GM18951 (cell line): ENCODE results near the gene ABCC3.

Experiments
- POLR2A ChIP-seq: IDR thresholded peaks from 4 replicates; pipeline ENCODE4 v1.6.1; 2011; ENCODE audit warnings: mild to moderate bottlenecking; ENCODE audit not compliant: insufficient read length, insufficient read depth; ENCODE audit errors: extremely low read depth
- in situ Hi-C: fragments of 300-500 bp; cut with MboI; formaldehyde crosslinking; loops from one replicate; pipeline ENCODE4 v1.12.0; 2022; ENCODE audit warnings: low sequenced_read_pairs, mixed read lengths, inconsistent platforms; ENCODE audit not compliant: unreplicated experiment

ABCC3 gene

DNA sequence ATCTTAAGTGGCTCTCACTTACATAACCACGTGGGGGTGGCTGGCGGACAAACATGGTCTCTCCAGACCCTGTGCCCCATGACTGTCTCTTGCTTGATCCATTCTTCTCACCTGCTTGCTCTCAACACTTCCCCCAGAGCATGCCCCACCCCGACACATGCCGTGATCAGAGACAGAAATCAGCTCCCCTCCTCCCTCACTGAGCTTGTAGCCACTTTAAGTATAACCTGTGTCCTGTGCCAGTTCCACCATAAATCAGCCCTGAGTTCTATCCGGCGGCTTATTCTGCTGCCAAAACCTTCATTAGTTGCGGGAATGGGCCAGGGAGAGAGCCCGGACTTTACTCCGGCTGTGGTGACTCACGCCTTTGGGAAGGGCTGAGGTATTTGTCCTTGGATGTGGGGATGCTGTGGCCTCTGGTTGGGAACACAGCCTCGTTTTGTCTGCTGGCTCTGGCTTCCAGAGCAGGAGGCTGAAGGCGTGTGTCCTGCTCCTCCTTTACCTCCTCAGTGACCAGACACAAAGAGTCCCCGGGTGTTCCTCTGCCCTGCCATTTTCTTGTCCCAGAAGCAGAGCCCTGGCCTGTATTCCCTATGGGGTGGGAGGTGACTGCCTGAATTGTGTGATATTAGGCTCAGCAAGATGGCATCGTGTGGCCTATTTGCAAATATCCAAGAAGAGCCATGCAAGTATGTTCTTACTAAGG, 52.0 kb downstream of the ABCC3 start:
- in situ Hi-C loops = no loop called here
- no peak for TF ChIP-seq POLR2A

DNA sequence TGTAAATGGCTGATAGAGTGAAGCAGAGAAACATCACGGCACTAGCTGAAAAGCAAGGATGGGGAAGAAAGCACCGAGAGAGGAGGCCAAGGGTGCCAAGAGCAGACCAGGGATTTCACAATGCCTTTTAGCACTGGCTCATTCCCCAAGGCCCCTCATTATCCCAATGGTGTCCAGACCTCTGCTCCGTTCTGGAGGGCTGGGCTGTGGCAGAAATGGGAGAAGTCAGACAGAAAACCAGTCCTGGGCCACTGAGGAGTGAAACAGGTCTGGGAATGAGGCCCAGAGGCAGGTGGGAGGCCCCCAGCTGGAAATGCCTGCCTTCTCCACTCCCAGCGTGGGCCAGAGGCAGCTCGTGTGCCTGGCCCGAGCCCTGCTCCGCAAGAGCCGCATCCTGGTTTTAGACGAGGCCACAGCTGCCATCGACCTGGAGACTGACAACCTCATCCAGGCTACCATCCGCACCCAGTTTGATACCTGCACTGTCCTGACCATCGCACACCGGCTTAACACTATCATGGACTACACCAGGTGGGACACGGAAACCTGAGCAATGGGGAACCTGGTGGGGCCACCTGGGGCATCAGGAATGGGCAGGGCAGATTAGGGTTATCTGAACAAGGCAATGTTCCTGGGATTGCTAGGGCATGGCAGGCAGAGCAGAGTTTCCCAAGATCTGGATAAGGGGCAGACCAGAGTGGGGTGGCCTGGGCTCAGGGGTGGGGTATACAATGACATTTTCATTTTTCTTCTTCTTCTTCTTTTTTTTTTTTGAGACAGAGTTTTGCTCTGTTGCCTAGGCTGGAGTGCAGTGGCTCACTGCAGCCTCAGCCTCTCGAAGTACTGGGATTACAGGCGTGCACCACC, 52.8 kb downstream of the ABCC3 start:
- in situ Hi-C loops = no loop called here
- TF ChIP-seq POLR2A = no peak

DNA sequence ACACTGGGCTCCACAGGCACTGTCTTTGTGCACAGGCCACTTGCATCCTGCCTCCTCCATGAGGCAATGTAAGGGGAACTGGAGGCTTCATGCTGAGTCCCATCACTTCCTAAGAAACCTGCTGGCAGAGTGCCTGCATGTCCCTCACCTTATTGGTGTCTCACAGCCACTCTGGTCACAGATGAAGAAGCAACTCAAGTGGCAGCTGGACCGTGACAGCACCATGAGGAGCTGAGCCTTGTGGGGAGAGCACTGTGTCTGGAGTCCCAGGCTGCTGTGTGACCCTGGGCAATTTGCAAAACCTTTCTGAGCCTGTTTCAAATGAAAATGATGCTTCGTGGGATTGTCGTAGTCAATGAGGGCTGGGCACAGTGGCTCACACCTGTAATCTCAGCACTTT, 53.6 kb downstream of the ABCC3 start:
- no peak for TF ChIP-seq POLR2A
- in situ Hi-C loops = no loop called here

DNA sequence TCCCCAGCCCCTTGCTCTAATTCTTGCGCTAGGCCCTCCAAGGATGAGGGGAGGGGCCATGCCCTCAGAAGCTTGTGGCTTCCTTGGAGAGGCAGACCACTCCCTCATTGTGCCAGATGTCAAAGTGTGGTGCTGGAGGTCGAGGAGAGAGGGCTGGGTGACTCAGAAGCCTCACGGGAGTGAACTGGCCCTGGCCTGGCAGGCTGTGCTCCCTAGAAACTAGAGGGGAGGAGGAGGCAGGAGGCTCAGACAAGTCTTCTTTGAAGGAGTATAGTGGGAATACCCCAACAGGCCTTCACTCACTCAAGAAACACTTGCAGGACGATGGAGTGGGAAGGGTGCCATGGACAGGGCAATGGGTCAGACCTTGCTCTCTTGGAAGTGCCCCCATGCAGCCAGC, 54.6 kb downstream of the ABCC3 start:
- no peak for TF ChIP-seq POLR2A
- in situ Hi-C loops = no loop called here

DNA sequence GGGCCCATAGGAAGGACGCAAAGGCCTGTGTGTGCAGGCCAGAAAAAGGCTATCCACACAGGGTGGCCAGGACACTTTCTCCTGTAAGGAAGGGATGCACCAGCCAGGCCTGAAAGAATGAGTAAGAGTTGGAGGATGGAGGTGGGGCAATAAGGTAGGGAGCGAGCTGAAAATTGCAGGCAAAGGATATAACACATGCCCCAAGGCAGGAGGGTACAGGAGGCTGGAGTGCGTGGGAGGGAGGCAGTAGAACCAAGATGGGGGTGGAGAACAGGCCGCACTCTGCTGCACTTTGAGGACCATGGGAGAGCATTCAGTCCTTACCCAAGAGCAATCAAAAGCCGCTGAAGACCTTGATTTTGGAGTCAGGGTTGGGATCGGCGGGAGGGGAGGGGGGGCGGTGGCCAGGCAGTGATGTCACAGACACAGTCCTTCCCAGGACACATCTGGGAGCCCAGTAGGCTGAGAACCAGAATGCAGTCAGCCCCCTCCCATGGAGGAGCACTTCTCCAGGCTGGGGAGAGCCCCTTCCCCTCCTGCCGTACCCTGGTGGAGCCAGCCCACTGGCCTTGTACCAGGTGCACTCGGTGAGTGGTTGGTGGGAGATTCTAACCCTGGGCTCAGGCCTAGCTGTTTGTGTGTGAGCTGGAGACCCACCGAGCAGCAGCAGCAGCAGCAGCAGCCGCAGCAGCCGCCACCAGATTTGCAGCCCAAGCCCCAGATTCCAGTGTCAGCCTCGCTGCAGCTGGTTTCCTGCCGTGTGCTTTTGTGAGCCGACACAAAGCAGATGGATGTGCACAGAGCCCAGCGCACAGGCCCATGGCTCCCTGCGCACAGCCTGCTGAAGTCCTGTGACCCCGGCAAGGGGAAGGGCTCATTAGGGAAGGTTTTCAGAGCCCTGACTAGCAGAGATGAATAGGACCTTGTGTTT, 55.5 kb downstream of the ABCC3 start:
- in situ Hi-C loops = no loop called here
- TF ChIP-seq POLR2A = no peak

DNA sequence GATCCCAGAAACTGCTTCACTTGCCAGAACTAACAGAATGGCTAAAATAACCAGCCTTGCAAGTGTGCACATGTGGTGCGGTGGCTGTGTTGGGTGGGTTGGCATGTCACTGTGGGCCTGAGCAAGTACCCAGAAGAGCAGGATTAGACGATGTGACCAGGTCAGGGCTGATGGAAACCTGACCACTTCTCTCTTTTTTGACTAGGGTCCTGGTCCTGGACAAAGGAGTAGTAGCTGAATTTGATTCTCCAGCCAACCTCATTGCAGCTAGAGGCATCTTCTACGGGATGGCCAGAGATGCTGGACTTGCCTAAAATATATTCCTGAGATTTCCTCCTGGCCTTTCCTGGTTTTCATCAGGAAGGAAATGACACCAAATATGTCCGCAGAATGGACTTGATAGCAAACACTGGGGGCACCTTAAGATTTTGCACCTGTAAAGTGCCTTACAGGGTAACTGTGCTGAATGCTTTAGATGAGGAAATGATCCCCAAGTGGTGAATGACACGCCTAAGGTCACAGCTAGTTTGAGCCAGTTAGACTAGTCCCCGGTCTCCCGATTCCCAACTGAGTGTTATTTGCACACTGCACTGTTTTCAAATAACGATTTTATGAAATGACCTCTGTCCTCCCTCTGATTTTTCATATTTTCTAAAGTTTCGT, 56.3 kb downstream of the ABCC3 start:
- no peak for TF ChIP-seq POLR2A
- in situ Hi-C loops = no loop called here

DNA sequence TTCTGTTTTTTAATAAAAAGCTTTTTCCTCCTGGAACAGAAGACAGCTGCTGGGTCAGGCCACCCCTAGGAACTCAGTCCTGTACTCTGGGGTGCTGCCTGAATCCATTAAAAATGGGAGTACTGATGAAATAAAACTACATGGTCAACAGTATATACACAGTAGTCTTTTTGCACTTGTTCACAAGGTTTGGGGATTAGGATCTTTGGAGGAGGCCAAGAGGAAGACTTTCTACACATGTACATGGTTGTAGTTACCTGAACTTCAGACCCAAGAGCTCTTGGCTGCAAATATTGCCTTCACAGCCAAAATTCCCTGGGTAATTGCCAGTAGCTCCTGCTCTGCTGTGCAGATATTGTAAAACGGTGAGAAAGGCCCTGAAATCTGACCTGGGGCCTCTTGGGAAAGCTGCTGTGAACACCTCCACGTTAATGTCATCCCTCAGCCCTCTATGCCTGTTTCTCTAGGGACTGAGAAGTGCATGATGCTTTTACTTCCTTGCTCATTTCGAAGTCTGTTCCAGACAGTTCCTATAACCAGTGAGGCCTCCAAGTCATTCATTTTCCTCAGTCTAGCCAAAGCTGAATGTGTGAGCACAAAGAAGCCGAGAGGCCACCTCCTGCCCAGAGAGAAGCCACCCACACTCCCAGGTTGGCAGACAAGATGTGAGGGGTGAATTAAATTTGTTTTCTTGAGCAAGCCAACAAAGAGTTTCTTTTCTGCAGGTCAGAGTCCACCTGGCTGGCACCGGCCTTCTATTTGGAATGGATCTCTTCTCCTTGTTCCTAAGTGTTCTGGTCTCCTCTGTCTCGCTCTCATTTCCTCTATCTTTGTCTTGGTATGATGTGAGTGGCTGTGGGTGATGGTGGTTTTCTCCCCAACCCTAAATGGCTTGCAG, 57.1 kb downstream of the ABCC3 start:
- in situ Hi-C loops = no loop called here

DNA sequence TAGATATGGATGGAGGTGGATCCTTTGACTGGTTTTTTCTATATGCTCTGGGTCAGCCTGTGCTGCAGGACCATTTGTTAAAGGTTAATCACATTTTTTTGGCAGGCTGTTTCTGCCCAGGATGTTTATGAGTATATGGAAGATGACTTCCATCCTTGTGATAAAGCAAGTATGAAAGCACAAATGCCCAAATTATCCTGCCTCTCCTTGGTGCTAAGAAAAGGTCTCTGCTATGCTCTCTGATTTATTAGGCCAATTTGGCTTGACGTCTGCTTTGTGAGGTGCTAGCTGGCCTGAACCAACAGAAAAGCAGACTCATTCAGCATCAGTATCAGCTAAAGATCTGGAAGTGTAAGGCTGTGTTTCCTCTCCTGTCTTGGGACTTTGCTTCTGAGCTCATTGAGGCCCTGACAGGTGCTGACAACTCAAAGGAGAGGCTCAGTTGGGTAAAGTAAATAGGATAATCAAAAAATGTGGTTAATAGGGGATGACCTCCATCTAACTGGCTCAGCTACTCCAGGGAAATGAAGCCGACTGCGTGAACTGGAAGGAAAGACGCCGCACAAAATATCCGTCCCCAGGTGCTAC, 57.9 kb downstream of the ABCC3 start:
- in situ Hi-C loops = no loop called here
- TF ChIP-seq POLR2A = no peak

More for the DNA sequence above, 57.1 kb downstream of the ABCC3 start:
- no peak for TF ChIP-seq POLR2A

DNA sequence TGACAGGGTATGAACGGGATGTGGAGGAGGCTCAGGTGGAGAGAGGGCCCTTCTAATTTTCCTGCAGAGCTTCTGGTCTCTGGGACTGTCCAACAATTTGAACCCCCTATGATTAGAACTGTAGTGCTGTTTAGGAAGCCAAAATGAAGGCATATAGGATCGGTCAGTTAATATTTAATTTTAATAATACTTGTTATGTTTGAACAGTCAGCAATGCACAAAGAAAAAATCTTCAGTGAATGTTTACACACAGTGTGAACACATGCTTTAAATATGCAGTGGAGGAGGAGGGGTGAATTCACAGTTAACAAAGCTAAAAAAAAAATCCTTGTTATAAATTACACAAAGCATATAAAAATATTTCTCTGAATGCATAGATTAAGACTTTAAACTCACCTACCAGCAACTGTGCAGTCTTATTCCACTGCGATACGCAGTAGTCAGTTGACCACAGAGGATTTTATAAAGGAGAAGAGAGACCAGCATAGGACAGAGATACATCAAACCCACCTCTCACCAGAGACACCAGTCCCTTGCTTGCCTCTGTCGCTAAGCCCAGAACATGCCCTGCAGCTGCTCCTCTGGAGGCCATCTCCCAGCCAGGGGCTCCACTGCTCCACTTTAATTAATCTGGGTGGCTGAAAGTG, 58.5 kb downstream of the ABCC3 start:
- no peak for TF ChIP-seq POLR2A
- in situ Hi-C loops = no loop called here

DNA sequence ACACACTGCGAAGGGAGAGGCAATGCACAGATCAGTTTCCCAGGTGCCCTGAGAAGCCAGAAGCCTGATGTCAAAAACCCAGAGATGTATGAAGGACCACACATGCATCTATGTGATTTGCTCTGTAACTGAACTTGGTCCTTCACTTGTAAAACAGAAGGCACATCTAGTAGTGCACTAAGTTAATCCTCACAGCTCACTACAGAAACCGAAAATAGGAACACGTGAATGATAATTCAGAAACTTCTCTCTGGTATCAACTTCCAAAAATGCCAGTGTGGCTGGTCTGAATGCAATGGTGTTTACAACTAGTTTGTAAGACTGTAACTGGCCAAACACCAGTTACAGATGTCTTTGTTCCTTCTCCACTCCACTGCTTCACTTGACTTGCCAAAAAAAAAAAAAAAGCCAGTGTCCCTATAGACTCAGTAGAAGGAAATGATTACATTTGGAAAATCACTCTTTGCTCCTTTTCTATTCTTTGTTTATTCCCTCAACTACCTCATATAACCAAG, 61.7 kb downstream of the ABCC3 start:
- in situ Hi-C loops = no loop called here

DNA sequence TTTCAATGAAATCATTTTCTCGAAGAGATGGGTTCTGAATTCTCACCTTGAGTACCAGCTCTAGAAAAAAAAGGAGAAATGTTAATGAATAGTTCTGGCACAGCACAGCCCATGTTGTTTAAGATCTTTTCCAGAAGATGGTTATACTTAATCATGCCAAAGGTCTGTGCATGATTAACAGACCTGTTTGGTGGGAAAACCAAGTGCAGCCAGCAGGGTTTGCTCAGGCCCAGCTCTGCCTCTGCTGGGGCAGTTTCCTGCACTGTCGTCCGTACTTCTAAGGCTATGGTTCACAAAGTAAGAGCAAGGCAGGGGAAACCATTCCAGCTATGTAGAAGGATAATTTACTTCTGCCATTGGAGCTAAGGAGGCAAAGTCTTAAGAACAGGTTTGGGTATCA, 62.4 kb downstream of the ABCC3 start:
- in situ Hi-C loops = no loop called here
- TF ChIP-seq POLR2A = no peak

More for the DNA sequence above, 61.7 kb downstream of the ABCC3 start:
- no peak for TF ChIP-seq POLR2A
